MM.1S (cell line): ENCODE data around the gene IL1RAPL1.

Experiments
- CTCF ChIP-seq: fragments of 300-600 bp; sonication (generic); IDR thresholded peaks from 2 replicates; pipeline ENCODE4 v1.5.1; 2016; ENCODE audit warnings: antibody characterized with exemption, low read length, mixed read lengths
- EZH2 ChIP-seq: fragments of 300-600 bp; sonication (generic); optimal IDR thresholded peaks from 2 replicates; pipeline ENCODE3; 2017; ENCODE audit warnings: low read depth, mild to moderate bottlenecking, antibody characterized with exemption, low read length, mixed read lengths

- TF ChIP-seq CTCF (no peak), EZH2 (no peak)
These were observed 873.8 kb downstream of the IL1RAPL1 start for GRCh38 chrX:29461039-29461438.
